K562 (cell line): Measurements from ENCODE around the gene LBX1. TPM values are rescaled to one million over a fixed set of nuclear protein-coding genes. Genes with fewer than 3 reads are reported as not detected.

ENCODE experiments used
- ATAC-seq: fragments of 200-7000 bp; cut with Tn5 transposase; 3 replicates; pipeline ENCODE4 v1.9.1; 2020; ENCODE audit warnings: moderate library complexity
- BruUV-seq: library from RNA; stranded (reverse); fragments of 400-500 nt; replicated peaks from 2 replicates; lab custom pipeline; 2021; lab: Mats Ljungman, UMichigan
- CTCF ChIA-PET: fragments of 300-600 bp; formaldehyde crosslinking; extraction: SDS; loops from one replicate; lab custom pipeline; 2021; ENCODE audit warnings: low intra/inter-chr PET ratio; lab: Yijun Ruan, JAX
- POLR2A ChIA-PET: fragments of 300-600, 350-650 bp; sonication (Branson Sonifier 250); formaldehyde crosslinking; extraction: SDS; loops from one replicate; lab custom pipeline; 2021; ENCODE audit warnings: antibody characterized with exemption, inconsistent platforms; lab: Yijun Ruan, JAX
- DNase-seq, 4 experiments: peaks; one replicate each; pipeline versions ENCODE4 v3.0.0 to v3.0.0-alpha.2; 2011 to 2018; ENCODE audit warnings: low spot score in 3 of 4, mixed read lengths in 3 of 4; ENCODE audit errors: extremely low read depth in 1 of 4
- FAIRE-seq: peaks from 2 replicates; lab custom pipeline; 2011; peaks lifted over from hg19 to GRCh38; lab: Jason Lieb, UNC
- H2AFZ ChIP-seq: 2 replicates; pipeline ENCODE4 v1.6.0; 2011; ENCODE audit warnings: low read depth, low read length, control low read depth, inconsistent platforms
- H3K27ac ChIP-seq: fragments of 200-600 bp; 3 replicates; pipeline ENCODE4 v1.8.0; 2011; ENCODE audit warnings: low read depth, mild to moderate bottlenecking, control low read depth, inconsistent platforms, low read length, moderate library complexity, mixed read lengths; ENCODE audit errors: extremely low read depth
- H3K27me3 ChIP-seq, 2 experiments: fragments of 300-600 bp in 1 of 2; 2 replicates in 1 of 2; 3 replicates in 1 of 2; pipeline versions ENCODE4 v1.6.0 to v1.8.0; 2011; ENCODE audit warnings: inconsistent platforms in 2 of 2, low read length in 2 of 2, mild to moderate bottlenecking in 1 of 2, mixed read lengths in 1 of 2, moderate library complexity in 1 of 2; ENCODE audit not compliant: control insufficient read depth in 2 of 2, insufficient read depth in 2 of 2
- H3K36me3 ChIP-seq: fragments of 300-600 bp; 3 replicates; pipeline ENCODE4 v1.8.0; 2011; ENCODE audit warnings: mild to moderate bottlenecking, low read length, inconsistent platforms; ENCODE audit not compliant: control insufficient read depth, insufficient read depth
- H3K4me1 ChIP-seq, 2 experiments: fragments of 200-600 bp in 1 of 2; replicated peaks in 1 of 2; 2 replicates in 1 of 2; 3 replicates in 1 of 2; pipeline versions ENCODE4 v1.5.1 to v1.8.0; 2011; ENCODE audit warnings: inconsistent platforms in 2 of 2, low read length in 2 of 2, mild to moderate bottlenecking in 1 of 2, mixed read lengths in 1 of 2, moderate library complexity in 1 of 2; ENCODE audit not compliant: control insufficient read depth in 2 of 2, insufficient read depth in 2 of 2
- H3K4me2 ChIP-seq: 2 replicates; pipeline ENCODE4 v1.6.1; 2011; ENCODE audit warnings: low read length, control low read depth, inconsistent platforms, mixed read lengths; ENCODE audit not compliant: insufficient read depth
- H3K4me3 ChIP-seq: fragments of 200-600 bp; sonication (generic), shearing (Covaris generic); 2 replicates; pipeline ENCODE4 v1.5.1; 2016; ENCODE audit warnings: control low read depth, inconsistent platforms
- H3K79me2 ChIP-seq: fragments of 200-600 bp; 3 replicates; pipeline ENCODE4 v1.8.0; 2011; ENCODE audit warnings: low read length, inconsistent platforms; ENCODE audit not compliant: control insufficient read depth, insufficient read depth
- H3K9ac ChIP-seq, 2 experiments: 2 replicates each; pipeline versions ENCODE4 v1.6.0 to v1.6.1; 2011; ENCODE audit warnings: low read depth in 2 of 2, low read length in 2 of 2, control low read depth in 1 of 2, inconsistent platforms in 1 of 2, mild to moderate bottlenecking in 1 of 2, mixed read lengths in 1 of 2; ENCODE audit not compliant: insufficient read depth in 1 of 2
- H3K9me1 ChIP-seq: one replicate; pipeline ENCODE4 v1.6.0; 2011; ENCODE audit warnings: inconsistent platforms, mild to moderate bottlenecking, low read length, moderate library complexity; ENCODE audit not compliant: control insufficient read depth, insufficient read depth
- H3K9me3 ChIP-seq: replicated peaks from 2 replicates; pipeline ENCODE4 v1.5.1; 2011; ENCODE audit warnings: low read depth, low read length, inconsistent platforms; ENCODE audit not compliant: control insufficient read depth, insufficient read depth
- H4K20me1 ChIP-seq: replicated peaks from 2 replicates; pipeline ENCODE4 v1.6.1; 2011; ENCODE audit warnings: low read length, inconsistent platforms, mixed read lengths; ENCODE audit not compliant: control insufficient read depth, insufficient read depth
- ADNP ChIP-seq: fragments of 200-800 bp; sonication (Bioruptor generic); IDR thresholded peaks from 2 replicates; pipeline ENCODE4 v1.6.1; 2016; ENCODE audit warnings: missing genetic modification characterization, missing compliant biosample characterization
- ETV5 ChIP-seq: sonication (generic); formaldehyde crosslinking; IDR thresholded peaks from 2 replicates; pipeline ENCODE4 v1.4.0; 2020; ENCODE audit warnings: low read depth, mild to moderate bottlenecking, missing genetic modification reagents
- HDAC1 ChIP-seq, 2 experiments: fragments of 450-650 bp; IDR thresholded peaks; 2 replicates each; pipeline ENCODE4 v1.6.1; 2016 to 2017; ENCODE audit warnings: inconsistent platforms in 1 of 2, mild to moderate bottlenecking in 1 of 2, moderate library complexity in 1 of 2
- PML ChIP-seq: IDR thresholded peaks from 2 replicates; pipeline ENCODE4 v1.6.1; 2012; ENCODE audit warnings: low read length, inconsistent platforms
- SPI1 ChIP-seq: IDR thresholded peaks from 2 replicates; pipeline ENCODE4 v1.6.1; 2011; ENCODE audit warnings: low read depth, low read length, control low read depth, borderline replicate concordance
- TEAD2 ChIP-seq: fragments of 450-650 bp; IDR thresholded peaks from 2 replicates; pipeline ENCODE4 v1.6.1; 2016; ENCODE audit warnings: missing genetic modification characterization, control low read depth, missing compliant biosample characterization
- ZKSCAN1 ChIP-seq: fragments of 150-350 bp; IDR thresholded peaks from 2 replicates; pipeline ENCODE4 v1.6.1; 2016; ENCODE audit warnings: low read depth, low read length
- ZZZ3 ChIP-seq: fragments of 450-650 bp; IDR thresholded peaks from 2 replicates; pipeline ENCODE4 v1.6.1; 2016; ENCODE audit warnings: antibody characterized with exemption, mild to moderate bottlenecking, moderate library complexity
- WGBS: fragments of 100-300 bp; shearing (Covaris generic); methylation state at CpG from one replicate; pipeline ENCODE4 v1.1.6; 2016; ENCODE audit warnings: low coverage, mixed read lengths; ENCODE audit not compliant: insufficient coverage; ENCODE audit errors: missing lambda C conversion rate; 5-methylcytosine and 5-hydroxymethylcytosine counted together
- in situ Hi-C: fragments of 300-500 bp; cut with MboI; formaldehyde crosslinking; loops from 4 replicates; pipeline ENCODE4 v1.15.0; 2018; ENCODE audit warnings: inconsistent platforms, mixed read lengths
- intact Hi-C: fragments of 100-400 bp; cut with micrococcal nuclease; formaldehyde crosslinking; loops from 2 replicates; pipeline ENCODE4 v1.14.2; 2022
- polyA plus RNA-seq, 8 experiments: library from polyadenylated mRNA; depleted of rRNA in 4 of 8; stranded (reverse) in 5 of 8; unstranded in 3 of 8; fragments of >200 nt; fragmentation: Nextera tagmentation in 2 of 8; fragmentation: Illumina TruSeq in 1 of 8; extraction: Ambion mirVana in 2 of 8; extraction: Trizol in 1 of 8; gene quantifications; 2 replicates each; pipeline versions ENCODE4 v1.2.1 to v1.2.3, GENCODE V29; 2011 to 2014; ENCODE audit warnings: inconsistent platforms in 1 of 8, missing spikeins in 1 of 8
- total RNA-seq, 7 experiments: library from RNA; depleted of rRNA in 6 of 7; stranded (reverse); fragments of >200 nt in 6 of 7; fragmentation: Illumina TruSeq in 2 of 7; extraction: Trizol in 2 of 7; gene quantifications; 2 replicates each; pipeline versions ENCODE4 v1.2.1 to v1.2.3, GENCODE V29; 2011 to 2021; ENCODE audit warnings: low replicate concordance in 1 of 7
- TF ChIP-seq, protein P1 (sequence below): fragments of 450-650 bp; IDR thresholded peaks from 2 replicates; pipeline ENCODE4 v1.6.1; 2016; ENCODE audit warnings: mild to moderate bottlenecking
- TF ChIP-seq, protein P2 (sequence below): sonication (generic); IDR thresholded peaks from 2 replicates; pipeline ENCODE4 v1.6.1; 2016

The LBX1 gene
- total and polyA plus RNA-seq, 9 of the 15 experiments (the other 6 are each of a cell fraction or from before 2014, with no cell fraction given): not detected

DNA sequence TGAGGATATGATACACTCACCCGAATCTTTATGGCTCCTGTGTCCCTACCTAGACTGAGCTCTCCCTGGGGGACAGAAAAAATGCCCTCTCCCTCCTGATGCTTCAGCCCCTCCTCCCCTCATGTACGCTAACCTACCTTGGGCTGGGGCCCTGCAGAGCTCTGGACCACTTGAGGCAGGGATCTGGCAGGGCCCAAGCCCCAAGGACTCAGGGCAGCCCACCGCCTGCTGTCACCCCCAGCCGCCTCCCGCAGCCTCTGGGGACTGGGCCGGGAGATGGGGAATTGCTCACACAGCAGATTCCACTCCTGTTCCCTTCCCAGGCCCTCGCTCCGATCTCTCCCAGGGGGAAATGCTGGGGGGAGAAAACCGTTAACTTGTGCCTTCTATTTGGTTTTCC is 32.9 kb upstream of the LBX1 start (continued):
- no peak for TF ChIP-seq HDAC1 (IDR thresholded peaks at IDR 0.05)
- TF ChIP-seq PML: no peak
- TF ChIP-seq ZKSCAN1: no peak

DNA sequence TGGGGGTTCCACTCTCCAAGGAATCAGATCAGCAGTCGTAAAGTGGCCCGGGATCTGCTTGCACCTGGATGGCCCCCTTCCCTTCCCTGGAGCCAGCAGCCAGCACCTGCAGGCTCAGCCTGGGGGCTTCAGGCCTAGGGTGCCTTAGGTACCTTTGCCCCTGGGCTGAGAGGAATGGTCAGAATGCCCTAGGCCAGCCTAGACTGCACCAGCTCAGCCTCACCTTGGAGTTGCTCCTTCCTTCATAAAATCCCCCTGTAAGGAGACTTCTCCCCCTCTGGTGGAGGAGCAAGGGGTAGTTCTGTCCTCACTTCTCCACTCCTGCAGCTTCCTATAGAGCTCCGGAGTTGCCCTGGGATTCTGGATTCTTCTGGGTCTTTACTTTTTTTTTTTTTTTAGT is 32.4 kb upstream of the LBX1 start:
- intact Hi-C loops: no loop called here
- ChIA-PET POLR2A (interaction anchor here (0.6 to 0.8 kb wide), 2 partner anchors 211 to 212 kb away, joined by 3 read pairs; no protein-coding TSS in a partner anchor), CTCF (no interaction called here)
- BruUV-seq: no TSS peak
- WGBS: 4% methylated on average over 3 of the region's 3 CpGs
- no peaks in the 10 kb centered on the region for H3K9me1 ChIP-seq
- in situ Hi-C loops: no loop called here
- H3K9ac ChIP-seq: no peak overlapping the region
- ATAC-seq: no peak
- no peaks in the 10 kb centered on the region for H4K20me1 ChIP-seq
- H3K27me3 ChIP-seq: peaks cover 0 to 18% of the 10 kb centered on the region in 2 experiments; a peak in 2 of 5 replicates
- H3K9me3 ChIP-seq: no peaks in the 10 kb centered on the region
- H3K27ac ChIP-seq: no peak overlapping the region
- H3K36me3 ChIP-seq: no peaks in the 10 kb centered on the region
- H3K4me3 ChIP-seq: no peak overlapping the region
- no peak overlapping the region for H2AFZ ChIP-seq
- peaks cover 8% of the 10 kb centered on the region in 2 experiments; a peak in 2 of 5 replicates for H3K4me1 ChIP-seq
- H3K79me2 ChIP-seq: no peaks in the 10 kb centered on the region
- H3K4me2 ChIP-seq: no peak overlapping the region
- no peak for FAIRE-seq
- no peak for DNase-seq
- TF ChIP-seq SPI1: no peak
- TF ChIP-seq ADNP (tag): no peak
- TF ChIP-seq TEAD2 (tag): no peak
- TF ChIP-seq, protein P1, sequence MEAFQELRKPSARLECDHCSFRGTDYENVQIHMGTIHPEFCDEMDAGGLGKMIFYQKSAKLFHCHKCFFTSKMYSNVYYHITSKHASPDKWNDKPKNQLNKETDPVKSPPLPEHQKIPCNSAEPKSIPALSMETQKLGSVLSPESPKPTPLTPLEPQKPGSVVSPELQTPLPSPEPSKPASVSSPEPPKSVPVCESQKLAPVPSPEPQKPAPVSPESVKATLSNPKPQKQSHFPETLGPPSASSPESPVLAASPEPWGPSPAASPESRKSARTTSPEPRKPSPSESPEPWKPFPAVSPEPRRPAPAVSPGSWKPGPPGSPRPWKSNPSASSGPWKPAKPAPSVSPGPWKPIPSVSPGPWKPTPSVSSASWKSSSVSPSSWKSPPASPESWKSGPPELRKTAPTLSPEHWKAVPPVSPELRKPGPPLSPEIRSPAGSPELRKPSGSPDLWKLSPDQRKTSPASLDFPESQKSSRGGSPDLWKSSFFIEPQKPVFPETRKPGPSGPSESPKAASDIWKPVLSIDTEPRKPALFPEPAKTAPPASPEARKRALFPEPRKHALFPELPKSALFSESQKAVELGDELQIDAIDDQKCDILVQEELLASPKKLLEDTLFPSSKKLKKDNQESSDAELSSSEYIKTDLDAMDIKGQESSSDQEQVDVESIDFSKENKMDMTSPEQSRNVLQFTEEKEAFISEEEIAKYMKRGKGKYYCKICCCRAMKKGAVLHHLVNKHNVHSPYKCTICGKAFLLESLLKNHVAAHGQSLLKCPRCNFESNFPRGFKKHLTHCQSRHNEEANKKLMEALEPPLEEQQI: no peak
- TF ChIP-seq ZZZ3: no peak
- TF ChIP-seq, protein P2, sequence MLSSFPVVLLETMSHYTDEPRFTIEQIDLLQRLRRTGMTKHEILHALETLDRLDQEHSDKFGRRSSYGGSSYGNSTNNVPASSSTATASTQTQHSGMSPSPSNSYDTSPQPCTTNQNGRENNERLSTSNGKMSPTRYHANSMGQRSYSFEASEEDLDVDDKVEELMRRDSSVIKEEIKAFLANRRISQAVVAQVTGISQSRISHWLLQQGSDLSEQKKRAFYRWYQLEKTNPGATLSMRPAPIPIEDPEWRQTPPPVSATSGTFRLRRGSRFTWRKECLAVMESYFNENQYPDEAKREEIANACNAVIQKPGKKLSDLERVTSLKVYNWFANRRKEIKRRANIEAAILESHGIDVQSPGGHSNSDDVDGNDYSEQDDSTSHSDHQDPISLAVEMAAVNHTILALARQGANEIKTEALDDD: no peak
- no peak for TF ChIP-seq ETV5
